ENCODE results near the gene PTGIS.
A peak's percentile ranks its signal among the peaks of the same experiment; 100 is the strongest.

The PTGIS gene

GRCh38 chr20:49496553-49497397 is 71.2 kb downstream of the PTGIS start:
- DNase-seq (ENCODE audit: low spot score): no peak

GRCh38 chr20:49496043-49496442 is 71.9 kb downstream of the PTGIS start:
- DNase-seq (ENCODE audit: low spot score): no peak

- DNase-seq (ENCODE audit: low spot score): no peak
Observed at GRCh38 chr20:49490689-49491088, 77.2 kb downstream of the PTGIS start.

GRCh38 chr20:49489688-49490087 is 78.2 kb downstream of the PTGIS start:
- DNase-seq (ENCODE audit: low spot score): no peak

- DNase-seq (ENCODE audit: low spot score): no peak
Observed at GRCh38 chr20:49486064-49486463, 81.9 kb downstream of the PTGIS start.

- no peak for DNase-seq (ENCODE audit: low spot score)
Observed at GRCh38 chr20:49485563-49485962, 82.4 kb downstream of the PTGIS start.

- DNase-seq (ENCODE audit: low spot score): peak; percentile 92
Observed at GRCh38 chr20:49484180-49485140, 83.5 kb downstream of the PTGIS start.

- DNase-seq (ENCODE audit: low spot score): no peak
Observed at GRCh38 chr20:49483696-49484123, 84.2 kb downstream of the PTGIS start.

GRCh38 chr20:49483018-49483695 is 84.8 kb downstream of the PTGIS start:
- peak; percentile 63 for DNase-seq (ENCODE audit: low spot score)

GRCh38 chr20:49482621-49483017 is 85.3 kb downstream of the PTGIS start, which contains the start of gene KCNB1:
Gene KCNB1 (minus strand): TSS chr20:49482668. CDS start chr20:49482480, 188 bp downstream.
- peak; percentile 52 for DNase-seq (ENCODE audit: low spot score)

GRCh38 chr20:49482173-49482572 is 85.8 kb downstream of the PTGIS start:
- no peak for DNase-seq (ENCODE audit: low spot score)

- DNase-seq (ENCODE audit: low spot score): no peak
Observed at GRCh38 chr20:49481116-49481515, 86.8 kb downstream of the PTGIS start.

GRCh38 chr20:49480236-49480635 is 87.7 kb downstream of the PTGIS start:
- no peak for DNase-seq (ENCODE audit: low spot score)

- DNase-seq (ENCODE audit: low spot score): no peak
Observed at GRCh38 chr20:49479785-49480184, 88.2 kb downstream of the PTGIS start.

GRCh38 chr20:49478754-49479689 is 88.9 kb downstream of the PTGIS start:
- no peak for DNase-seq (ENCODE audit: low spot score)

- no peak for DNase-seq (ENCODE audit: low spot score)
Observed at GRCh38 chr20:49478266-49478665, 89.7 kb downstream of the PTGIS start.

GRCh38 chr20:49477200-49477599 is 90.7 kb downstream of the PTGIS start:
- peak; percentile 83 for DNase-seq (ENCODE audit: low spot score)

GRCh38 chr20:49476016-49476355 is 92.0 kb downstream of the PTGIS start:
- no peak for DNase-seq (ENCODE audit: low spot score)

- DNase-seq (ENCODE audit: low spot score): no peak
Observed at GRCh38 chr20:49475292-49476015, 92.5 kb downstream of the PTGIS start.

- DNase-seq (ENCODE audit: low spot score): no peak
Observed at GRCh38 chr20:49471397-49471796, 96.5 kb downstream of the PTGIS start.

All from SK-N-DZ (cell line).